NAMALWA (cell line): ENCODE data around the gene ZSWIM5.
"Not testable (repeated sequence)": the region's sequence is repeated elsewhere in the genome, so short reads cannot be mapped to it uniquely, and the experiment has no call there.

Experiments used
- DNase-seq: peaks from one replicate; pipeline ENCODE4 v3.0.0-alpha.2; 2015; ENCODE audit warnings: low spot score

ZSWIM5 gene

DNA sequence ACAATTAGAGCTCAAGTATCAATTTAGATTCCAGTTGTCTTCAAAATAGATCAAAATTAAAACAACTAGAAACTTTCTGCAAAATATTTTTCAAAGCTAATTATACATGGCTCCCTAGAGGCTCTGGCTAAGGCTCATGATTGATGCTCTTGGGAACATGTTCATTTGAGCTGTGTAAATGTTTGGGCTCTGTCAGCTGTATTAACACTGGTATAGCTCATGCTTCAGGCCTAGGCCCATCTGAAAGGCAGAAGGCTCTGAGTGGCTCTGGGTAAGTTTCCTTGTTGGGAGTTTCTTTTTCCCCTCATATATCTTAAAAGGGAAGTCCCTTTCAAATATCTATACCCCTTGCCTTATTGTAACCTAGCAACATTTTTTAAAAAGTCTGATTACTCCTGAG lies 113.1 kb downstream of the ZSWIM5 start:
- DNase-seq = no peak

DNA sequence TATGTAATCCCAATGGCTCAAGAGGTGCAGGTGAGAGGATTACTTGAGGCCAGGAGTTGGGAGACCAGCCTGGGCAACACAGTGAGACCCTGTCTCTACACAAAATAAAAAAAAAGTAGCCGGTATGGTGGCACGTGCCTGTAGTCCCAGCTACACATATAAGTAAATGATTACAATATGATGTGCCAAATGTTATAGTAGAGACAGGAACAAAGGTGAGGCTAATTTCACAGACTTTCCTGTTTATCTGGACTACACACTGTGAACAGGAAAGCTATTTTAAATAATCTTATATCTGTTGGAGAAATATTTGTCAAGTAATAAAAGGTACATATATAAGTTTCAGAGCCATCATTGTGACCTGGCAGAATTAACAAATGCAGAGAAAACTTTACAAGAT lies 116.7 kb downstream of the ZSWIM5 start:
- DNase-seq = no peak

DNA sequence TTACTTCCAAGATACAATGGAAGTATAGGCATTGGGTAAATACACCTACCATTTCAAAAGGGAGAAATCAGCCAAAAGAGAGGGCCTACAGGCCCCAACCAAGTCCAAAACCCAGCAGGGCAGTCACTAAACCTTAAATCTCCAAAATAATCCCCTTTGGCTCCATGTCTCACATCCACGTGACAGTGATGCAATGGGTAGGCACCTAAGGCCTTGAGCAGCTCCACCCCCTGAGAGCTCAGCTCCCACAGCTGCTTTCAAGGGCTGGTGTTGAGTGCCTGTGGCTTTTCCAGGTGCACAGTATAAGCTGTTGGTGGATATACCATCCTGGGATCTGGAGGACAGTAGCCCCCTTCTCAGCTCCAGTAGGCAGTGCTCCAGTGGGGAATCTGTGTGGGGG lies 121.8 kb downstream of the ZSWIM5 start:
- no peak for DNase-seq

DNA sequence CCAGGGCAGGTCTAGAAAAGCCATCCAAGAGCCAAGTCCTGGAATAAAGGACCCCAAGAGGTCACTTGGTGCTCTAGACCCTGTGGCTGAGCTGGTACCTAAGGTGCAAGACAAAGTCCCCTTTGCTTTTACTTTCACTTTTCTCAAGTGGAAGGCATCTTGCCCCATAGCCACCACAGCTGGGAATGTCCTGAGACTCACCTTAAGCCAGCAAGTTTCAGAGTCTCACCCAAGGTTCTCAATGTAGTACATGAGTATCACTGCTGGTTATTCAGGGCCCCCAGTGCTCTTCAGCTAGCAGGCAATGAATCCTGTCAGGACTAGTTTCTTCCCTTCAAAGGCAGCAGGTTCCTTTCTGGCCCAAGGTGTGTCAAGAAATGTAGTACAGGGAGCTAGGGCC lies 126.9 kb downstream of the ZSWIM5 start:
- DNase-seq = no peak

DNA sequence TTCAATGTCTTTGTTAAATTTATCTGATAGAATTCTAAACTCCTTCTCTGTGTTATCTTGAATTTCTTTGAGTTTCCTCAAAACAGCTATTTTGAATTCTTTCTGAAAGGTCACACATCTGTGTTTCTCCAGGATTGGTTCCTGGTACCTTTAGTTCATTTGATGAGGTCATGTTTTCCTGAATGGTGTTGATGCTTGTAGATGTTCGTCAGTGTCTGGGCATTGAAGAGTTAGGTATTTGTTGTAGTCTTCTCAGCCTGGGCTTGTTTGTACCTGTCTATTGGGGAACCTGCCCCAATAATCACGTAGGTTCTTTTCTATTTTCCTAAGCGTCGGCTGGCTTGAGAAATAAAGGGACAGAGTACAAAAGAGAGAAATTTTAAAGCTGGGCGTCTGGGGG lies 129.4 kb downstream of the ZSWIM5 start:
- DNase-seq = not testable (repeated sequence)

DNA sequence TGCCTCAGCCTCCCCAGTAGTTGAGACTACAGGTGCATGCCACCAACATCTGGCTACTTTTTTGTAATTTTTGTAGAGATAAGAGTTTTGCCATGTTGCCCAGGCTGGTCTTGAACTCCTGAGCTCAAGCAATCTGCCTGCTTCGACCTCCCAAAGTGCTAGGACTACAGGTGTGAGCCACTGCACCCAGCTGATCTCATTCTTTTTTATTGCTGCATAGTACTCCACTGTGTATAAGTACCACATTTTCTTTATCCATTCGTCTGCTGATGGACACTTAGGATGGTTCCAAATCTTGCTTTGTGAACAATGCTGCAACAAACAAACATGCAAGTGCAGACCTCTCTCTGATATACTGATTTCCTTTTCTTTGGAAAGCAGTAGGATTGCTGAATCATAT lies 134.8 kb downstream of the ZSWIM5 start:
- DNase-seq = no peak

DNA sequence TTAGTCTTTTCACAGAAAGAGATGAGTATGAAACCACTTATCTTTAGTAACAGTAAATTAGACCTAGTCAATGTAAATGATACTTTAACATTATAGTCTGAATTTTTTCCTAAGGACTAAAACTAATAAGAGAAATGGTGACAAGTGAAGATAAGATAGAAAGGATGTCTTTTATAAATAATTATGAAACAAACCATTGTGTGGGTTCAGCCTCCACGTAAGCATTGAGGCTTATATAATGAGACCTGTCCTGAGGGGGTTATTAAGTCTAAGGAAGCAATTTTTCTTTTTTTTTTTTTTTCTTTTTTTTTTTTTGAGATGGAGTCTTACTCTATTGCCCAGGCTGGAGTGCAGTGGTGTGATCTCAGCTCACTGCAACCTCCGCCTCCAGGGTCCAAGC lies 138.6 kb downstream of the ZSWIM5 start:
- DNase-seq = no peak

DNA sequence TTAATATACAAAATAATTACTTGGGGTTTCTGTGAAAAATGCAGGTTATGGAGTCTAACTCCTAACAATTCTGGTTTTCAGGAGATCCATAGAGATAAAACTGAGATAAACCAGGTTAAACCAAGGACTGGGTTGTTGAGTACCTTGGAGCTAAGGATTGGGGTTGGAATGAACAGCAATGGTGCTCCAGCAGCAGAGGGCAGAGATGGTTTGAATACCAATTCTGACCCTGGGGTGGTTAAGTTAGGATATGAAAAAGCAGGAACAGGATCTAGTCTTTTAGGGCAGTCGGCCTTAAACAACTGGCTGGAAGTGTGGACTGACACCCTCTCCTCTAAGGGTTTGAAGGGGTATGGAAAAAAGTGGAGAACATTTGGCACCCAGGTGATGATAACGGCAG lies 141.3 kb downstream of the ZSWIM5 start:
- no peak for DNase-seq

DNA sequence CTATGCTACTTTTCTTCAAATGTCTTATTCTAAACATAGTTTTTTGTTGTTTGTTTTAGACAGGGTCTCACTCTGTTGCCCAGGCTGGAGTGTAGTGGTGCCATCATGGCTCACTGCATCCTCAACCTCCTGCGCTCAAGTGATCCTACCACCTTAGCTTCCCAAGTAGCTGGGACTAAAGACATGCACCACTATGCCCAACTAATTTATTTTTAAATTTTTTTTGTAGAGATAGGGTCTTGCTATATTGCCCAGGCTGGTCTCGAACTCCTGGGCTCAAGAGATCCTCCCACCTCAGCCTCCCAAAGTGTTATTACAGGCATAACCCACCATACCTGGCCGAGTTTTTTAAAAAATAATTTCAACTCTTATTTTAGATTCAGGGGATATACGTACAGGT lies 143.9 kb downstream of the ZSWIM5 start:
- DNase-seq = not testable (repeated sequence)

DNA sequence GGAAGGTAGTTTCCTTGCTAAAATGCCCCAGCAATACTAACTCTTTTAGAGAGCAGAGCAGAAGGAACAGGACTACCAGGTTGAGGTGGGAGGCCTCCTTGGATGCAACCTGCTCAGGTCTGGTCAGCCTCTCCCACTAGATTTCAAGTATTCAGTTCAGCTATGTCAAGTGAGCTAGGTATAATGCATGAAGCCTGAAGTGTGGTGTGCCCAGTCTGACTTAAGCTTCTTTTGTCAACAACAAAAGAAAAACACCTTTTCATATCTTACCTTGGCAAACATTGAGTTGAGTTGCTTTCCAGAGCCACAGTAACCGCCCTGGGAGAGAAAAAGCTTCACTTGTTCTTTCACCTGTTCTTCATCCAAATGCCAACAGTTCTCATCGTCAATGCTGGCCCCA lies 146.6 kb downstream of the ZSWIM5 start:
- DNase-seq = no peak

DNA sequence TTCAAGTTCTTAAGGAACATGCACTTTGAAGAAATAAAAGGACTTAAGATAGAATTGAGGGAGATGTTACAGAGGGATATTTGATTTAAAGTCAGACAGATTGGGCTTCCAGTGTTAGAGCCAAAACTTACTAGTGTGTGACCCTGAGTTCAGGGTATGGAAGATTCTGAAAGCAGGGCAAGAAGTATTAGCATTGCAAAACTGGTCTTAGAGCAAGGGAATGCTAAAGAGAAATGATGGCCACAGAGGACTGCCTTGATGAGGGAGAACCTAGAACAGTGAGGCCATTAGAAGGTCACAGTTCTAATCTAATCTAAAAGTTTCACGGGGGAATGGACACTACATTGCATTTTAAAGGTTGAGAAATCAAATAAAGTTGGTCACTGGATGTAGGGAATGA lies 148.9 kb downstream of the ZSWIM5 start:
- DNase-seq = no peak

DNA sequence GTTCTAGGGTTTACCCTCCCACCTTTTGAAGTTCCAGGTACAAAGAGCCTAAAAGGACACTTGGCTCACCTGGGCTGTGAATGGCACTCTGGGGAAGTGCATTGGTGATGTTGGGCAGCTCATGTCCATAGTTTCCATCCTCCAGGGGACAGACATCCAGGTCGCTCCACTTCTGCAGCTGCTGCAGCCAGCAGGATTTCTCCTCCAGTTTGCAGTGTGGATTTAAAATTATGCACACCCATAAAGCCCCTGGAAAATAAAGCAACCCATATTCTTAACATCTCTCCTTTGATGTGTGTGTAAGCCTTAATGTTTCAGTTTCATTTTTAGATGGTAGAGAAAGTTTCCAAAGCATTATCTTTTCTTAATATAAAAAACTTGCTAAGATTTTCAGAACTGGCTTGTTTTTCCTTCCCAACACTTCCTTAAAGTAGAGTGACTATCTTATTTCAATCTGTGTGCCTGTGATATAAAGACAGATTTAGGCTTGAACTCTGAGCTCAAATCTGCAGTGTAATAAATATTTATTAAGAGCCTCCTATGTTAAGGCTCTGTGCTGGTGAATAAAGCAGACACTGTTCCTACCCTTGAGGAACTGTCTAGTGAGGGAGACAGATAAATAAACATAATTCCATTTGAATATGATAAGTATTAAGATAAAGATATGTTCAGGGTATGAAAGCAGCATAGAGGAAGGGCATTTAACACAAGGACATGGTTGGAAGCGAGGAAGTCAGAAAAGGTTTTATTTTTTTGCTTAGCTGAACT lies 155.2 kb downstream of the ZSWIM5 start:
- peak; percentile 36 for DNase-seq

DNA sequence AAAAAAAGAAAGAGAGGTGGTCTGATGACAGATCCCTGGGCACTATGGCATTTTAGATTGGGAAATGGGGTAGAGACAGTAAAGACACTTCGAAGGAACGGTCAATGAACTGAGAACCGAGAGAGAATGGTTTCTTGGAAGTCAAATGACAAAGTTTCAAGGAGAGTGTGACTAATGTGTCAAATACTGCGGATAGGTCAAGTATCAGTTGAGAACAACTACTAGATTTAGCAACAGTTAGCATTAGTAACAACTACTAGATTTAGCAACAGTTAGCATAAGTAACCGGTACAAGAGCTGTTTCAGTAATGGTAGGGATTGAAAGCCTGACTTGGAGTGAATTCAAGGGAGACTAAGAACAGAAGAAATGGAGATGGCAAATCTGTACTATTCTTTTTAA lies 159.4 kb downstream of the ZSWIM5 start:
- DNase-seq = no peak

DNA sequence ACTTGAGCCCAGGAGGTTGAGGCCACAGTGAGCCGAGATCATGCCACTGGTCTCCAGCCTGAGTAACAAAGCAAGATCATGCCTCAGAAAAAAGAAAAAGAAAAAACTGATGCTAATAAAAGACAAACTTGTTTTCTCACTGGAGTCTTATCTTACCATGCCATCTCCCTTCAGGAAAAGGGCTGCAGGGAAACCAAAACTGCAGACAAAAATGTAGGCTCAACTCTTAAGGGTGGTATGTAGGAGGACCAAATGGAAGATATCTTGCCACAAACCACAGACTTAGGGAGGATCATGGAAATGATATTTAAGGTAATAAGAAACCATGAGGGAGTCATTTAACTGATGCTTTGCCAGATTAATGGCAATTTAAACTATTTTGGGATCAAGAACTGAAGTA lies 161.5 kb downstream of the ZSWIM5 start:
- no peak for DNase-seq

DNA sequence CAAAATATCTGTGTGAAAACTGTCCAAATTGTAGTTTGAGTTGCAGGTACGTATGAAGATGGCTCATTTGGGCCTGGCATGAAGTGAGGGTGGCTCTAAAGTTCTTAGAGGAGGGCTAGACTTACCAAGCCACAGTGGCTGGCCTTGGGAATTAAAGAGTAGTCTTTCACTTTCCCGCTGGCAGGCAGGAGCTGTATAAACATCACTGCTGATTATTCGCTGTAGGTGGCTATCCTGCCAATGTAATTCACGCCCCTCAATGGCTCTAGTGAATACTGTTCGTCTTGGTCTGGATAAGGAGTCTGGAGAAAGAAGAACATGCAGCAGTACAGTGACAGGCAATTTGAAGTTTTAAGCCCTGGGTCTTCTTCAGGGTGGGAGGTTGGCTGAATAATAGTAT lies 163.3 kb downstream of the ZSWIM5 start:
- no peak for DNase-seq

DNA sequence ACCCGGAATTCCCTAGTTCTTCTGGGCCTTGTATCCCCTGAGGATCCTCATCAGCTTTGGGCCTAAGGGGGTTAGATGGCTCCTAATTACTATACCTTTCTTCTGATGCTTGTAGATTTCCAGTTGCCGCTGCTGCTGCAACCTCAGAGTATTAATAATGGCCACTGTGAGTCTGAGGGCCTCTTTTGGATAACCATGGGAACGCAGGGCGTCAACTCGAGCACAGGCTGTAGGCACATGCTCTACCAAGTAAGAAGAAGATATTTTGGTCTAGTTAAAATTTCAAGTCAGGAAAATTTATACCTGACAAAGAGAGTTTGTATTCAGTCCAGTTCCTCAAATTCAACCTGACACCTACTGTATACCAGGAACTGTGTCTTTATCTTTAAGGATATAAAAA lies 166.1 kb downstream of the ZSWIM5 start:
- no peak for DNase-seq

DNA sequence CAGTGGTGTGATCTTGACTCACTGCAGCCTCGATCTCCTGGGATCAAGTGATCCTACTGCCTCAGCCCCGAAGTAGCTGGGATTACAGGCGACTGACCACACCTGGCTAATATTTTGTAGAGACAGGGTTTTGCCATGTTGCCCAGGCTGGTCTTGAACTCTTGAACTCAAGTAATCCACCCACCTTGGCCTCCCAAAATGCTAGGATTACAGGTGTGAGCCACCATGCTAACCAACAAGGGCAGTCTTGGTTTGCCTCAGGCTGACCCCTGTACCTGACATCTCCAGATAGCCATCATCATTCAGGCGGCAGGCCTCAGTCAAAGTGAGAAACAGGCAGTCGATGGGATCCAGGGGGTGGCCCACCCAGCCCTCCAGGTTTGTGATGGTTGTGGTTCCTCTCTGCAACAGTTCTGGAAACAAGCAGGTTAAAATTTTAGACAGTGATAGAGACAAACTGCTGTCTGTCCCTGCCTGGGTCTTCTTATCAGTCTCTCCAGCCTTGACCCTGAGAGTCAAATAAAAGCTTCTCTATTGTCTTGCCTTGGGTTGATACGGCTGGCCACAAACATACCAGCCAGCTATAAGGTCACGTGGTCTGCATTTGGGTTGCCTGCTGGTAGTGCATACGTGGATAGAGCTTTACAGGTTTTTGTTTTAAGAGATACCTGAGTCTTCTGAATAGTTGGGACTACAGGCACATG lies 167.6 kb downstream of the ZSWIM5 start:
- no peak for DNase-seq

DNA sequence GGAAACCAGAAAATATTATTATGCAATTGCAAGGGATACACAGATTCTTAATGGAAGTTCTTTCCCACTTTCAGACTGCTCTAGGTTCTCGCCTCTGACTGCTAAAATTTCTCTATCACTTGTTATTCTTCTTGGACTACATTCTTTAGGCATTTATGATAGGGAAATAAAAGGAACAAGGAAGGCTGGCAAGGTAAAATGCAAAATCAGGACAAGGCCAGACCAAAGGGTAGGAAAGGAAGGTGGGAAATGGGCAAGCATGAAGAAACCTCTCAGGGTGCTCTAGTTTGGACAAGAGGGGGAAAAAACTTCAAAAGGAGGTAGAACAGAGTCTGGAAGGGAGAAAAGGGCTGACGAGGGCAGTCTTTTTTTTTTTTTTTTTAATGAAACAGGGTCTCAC lies 168.2 kb downstream of the ZSWIM5 start:
- no peak for DNase-seq

DNA sequence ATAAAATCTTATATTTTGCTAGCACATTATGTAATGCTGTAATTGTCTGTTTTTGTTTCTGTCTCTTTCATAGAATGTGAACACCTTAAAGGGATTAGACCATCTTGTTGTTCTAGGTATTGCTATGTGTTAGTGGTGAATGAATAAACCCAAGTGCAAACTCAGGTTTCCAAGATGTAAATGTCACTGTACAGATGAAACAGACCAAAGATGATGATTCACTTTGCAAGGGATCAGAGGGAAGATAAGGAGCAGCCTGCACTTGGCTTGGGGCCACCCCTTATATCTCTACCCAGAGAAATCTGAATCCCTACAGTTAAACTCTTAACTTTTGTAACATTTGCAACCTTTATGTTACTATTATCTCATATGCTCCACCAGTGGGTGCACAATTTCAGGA lies 168.9 kb downstream of the ZSWIM5 start:
- no peak for DNase-seq

DNA sequence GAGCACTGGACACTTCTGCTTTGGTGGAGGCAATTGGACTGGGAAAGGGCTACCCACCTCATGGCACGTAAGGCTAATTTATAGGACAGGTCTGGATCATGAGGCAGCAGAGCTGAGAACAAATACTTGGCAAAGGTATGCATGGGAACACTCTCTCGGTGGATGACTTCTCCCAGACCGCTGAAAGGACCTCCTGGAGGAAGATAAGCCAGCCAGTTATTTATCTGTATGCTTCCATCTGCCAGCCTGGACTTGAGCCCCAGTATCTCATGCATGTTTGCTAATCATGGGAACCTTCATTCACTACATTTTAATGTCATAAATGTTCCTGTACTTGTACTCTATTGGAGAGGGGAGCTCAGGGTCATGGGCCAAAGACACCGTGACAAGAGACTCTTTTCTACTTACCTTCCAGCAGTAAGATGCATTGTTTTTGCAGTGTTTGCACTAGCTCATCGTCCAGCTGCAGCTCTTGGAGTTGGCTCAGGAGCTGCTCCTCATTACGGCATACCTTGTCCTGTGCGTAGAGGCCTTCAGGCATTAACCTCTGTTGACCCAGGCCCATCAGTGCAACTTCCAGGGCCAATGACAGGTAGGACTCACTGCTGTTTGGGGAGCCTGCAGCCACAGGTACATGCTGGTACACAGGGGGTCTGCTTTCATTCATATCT lies 170.6 kb downstream of the ZSWIM5 start:
- DNase-seq = no peak

DNA sequence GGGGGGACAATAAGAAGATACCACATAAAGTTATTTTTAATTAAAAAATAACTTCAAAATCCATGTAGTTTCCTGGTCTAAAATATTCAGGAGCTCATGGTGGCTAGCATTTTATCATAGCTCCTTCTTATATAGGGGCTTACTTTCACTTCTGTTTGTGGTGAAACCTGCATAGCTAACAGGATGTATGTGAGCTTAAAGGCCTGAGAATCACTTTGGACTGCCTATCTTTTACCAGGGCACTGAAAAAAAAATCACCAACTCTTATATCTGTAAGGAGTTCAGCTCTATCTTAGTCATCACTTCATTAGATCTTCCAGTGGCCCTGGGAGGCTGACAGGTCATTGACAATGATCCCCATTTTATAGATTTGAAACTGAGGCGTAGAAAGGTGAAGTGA lies 173.0 kb downstream of the ZSWIM5 start:
- DNase-seq = peak; percentile 58

DNA sequence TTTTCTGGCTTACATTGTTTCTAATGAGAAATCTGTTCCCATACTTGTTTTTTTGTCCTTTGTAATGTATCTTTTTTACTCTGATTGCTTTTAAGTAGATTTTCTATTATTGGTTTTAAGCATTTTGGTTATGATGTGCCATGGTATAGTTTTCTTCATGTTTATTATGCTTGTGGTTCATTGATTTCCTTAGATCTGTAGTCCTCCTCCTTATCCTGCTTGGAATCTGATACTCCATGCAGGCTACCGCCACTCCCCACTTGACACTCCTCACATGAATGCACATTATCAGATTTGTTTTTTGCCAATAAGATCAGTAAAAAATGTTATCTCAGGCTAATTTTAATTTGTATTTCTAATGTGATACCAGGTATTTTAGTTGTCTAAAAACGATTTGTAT lies 173.6 kb downstream of the ZSWIM5 start:
- no peak for DNase-seq

DNA sequence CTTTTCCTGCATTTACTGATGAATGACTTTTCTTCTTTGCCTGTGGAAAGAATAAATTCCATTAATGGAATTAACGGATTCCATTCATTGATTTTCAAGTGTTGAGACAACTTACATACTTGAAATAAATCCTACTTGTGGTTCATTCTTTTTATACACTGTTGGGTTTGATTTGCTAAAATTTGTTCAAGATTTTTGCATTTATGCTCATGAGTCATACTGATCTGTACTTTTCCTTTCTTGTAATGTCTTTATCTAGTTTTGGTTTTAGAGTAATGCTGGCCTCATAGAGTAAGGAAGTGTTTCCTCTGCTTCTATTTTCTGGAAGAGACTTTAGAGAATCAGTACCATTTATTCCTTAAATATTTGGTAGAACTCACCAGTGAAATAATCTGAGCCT lies 180.0 kb downstream of the ZSWIM5 start:
- DNase-seq = no peak
